Neural cell (in vitro differentiated cells): ENCODE data around the gene SNAPC2. TPM values are rescaled to one million over a fixed set of nuclear protein-coding genes. Genes with fewer than 3 reads are reported as not detected.
A peak's percentile ranks its signal among the peaks of the same experiment; 100 is the strongest.

Source experiments
- H2AFZ ChIP-seq: fragments of 200-600, 300-800 bp; sonication (generic), shearing (Covaris generic); 2 replicates; pipeline ENCODE4 v1.6.0; 2014; ENCODE audit warnings: low read depth, mild to moderate bottlenecking, antibody characterized with exemption, low read length, moderate library complexity
- H3F3A ChIP-seq: fragments of 200-600 bp; shearing (Covaris generic); 2 replicates; pipeline ENCODE4 v1.6.1; 2016; ENCODE audit warnings: mild to moderate bottlenecking, moderate library complexity, mixed read lengths, antibody characterized with exemption, low read length; ENCODE audit not compliant: insufficient read depth, poor library complexity, severe bottlenecking
- H3K27ac ChIP-seq: fragments of 200-600, 300-800 bp; sonication (generic), shearing (Covaris generic); 2 replicates; pipeline ENCODE4 v1.5.1; 2014; ENCODE audit warnings: mild to moderate bottlenecking, low read length, moderate library complexity
- H3K27me3 ChIP-seq: fragments of 300-800, 200-600 bp; sonication (generic), shearing (Covaris generic); 2 replicates; pipeline ENCODE4 v1.6.0; 2014; ENCODE audit warnings: mild to moderate bottlenecking, low read depth, low read length, moderate library complexity; ENCODE audit not compliant: insufficient read depth
- H3K36me3 ChIP-seq: fragments of 300-800, 200-600 bp; sonication (generic), shearing (Covaris generic); 2 replicates; pipeline ENCODE4 v1.5.1; 2014; ENCODE audit warnings: mild to moderate bottlenecking, antibody characterized with exemption, low read length, moderate library complexity; ENCODE audit not compliant: insufficient read depth
- H3K4me2 ChIP-seq: fragments of 300-800, 200-600 bp; sonication (generic), shearing (Covaris generic); 2 replicates; pipeline ENCODE4 v1.6.0; 2014; ENCODE audit warnings: mild to moderate bottlenecking, low read length
- H3K4me3 ChIP-seq: fragments of 300-800, 200-600 bp; sonication (generic), shearing (Covaris generic); 2 replicates; pipeline ENCODE4 v1.5.1; 2014; ENCODE audit warnings: mild to moderate bottlenecking, low read length, moderate library complexity
- H3K79me2 ChIP-seq: fragments of 200-600 bp; shearing (Covaris generic); replicated peaks from 2 replicates; pipeline ENCODE4 v1.6.0; 2014; ENCODE audit warnings: mild to moderate bottlenecking, low read length, moderate library complexity; ENCODE audit not compliant: insufficient read depth
- H3K9ac ChIP-seq: fragments of 300-800, 200-600 bp; sonication (generic), shearing (Covaris generic); 2 replicates; pipeline ENCODE4 v1.6.1; 2016; ENCODE audit warnings: mild to moderate bottlenecking, low read length, mixed read lengths
- H3K9me2 ChIP-seq: fragments of 200-600 bp; shearing (Covaris generic); 2 replicates; pipeline ENCODE4 v1.6.1; 2016; ENCODE audit warnings: mild to moderate bottlenecking, low read length, mixed read lengths; ENCODE audit not compliant: insufficient read depth
- H3K9me3 ChIP-seq: fragments of 200-600, 300-800 bp; sonication (generic), shearing (Covaris generic); 2 replicates; pipeline ENCODE4 v1.6.1; 2016; ENCODE audit warnings: mild to moderate bottlenecking, mixed run types, low read length, moderate library complexity, mixed read lengths
- H4K20me1 ChIP-seq: fragments of 200-600 bp; shearing (Covaris generic); 2 replicates; pipeline ENCODE4 v1.6.1; 2016; ENCODE audit warnings: mild to moderate bottlenecking, mixed run types; ENCODE audit not compliant: insufficient read depth
- CTCF ChIP-seq: fragments of 450-650 bp; IDR thresholded peaks from 2 replicates; pipeline ENCODE4 v1.5.1; 2014; ENCODE audit warnings: antibody characterized with exemption, mild to moderate bottlenecking, moderate library complexity; ENCODE audit not compliant: poor library complexity, severe bottlenecking
- EP300 ChIP-seq: fragments of 450-650 bp; conservative IDR thresholded peaks from 2 replicates; pipeline ENCODE4 v1.6.1; 2014; ENCODE audit warnings: antibody characterized with exemption, mild to moderate bottlenecking, moderate library complexity; ENCODE audit not compliant: poor library complexity, severe bottlenecking
- EZH2 ChIP-seq: fragments of 200-600, 300-800 bp; shearing (Covaris generic), sonication (generic); IDR thresholded peaks from 2 replicates; pipeline ENCODE4 v1.6.1; 2014; ENCODE audit warnings: antibody characterized with exemption, low read length, borderline replicate concordance, mild to moderate bottlenecking; ENCODE audit not compliant: insufficient read depth, poor library complexity, severe bottlenecking
- MXI1 ChIP-seq: fragments of 450-650 bp; conservative IDR thresholded peaks from 2 replicates; pipeline ENCODE4 v1.6.1; 2014; ENCODE audit warnings: antibody characterized with exemption, mild to moderate bottlenecking; ENCODE audit not compliant: poor library complexity, severe bottlenecking
- POLR2AphosphoS5 ChIP-seq: IDR thresholded peaks from 2 replicates; pipeline ENCODE4 v1.6.1; 2012
- RAD21 ChIP-seq: fragments of 450-650 bp; conservative IDR thresholded peaks from 2 replicates; pipeline ENCODE4 v1.6.1; 2014; ENCODE audit warnings: antibody characterized with exemption, mild to moderate bottlenecking, moderate library complexity
- REST ChIP-seq: IDR thresholded peaks from 2 replicates; pipeline ENCODE4 v1.6.1; 2012; ENCODE audit warnings: borderline replicate concordance
- SMC3 ChIP-seq: fragments of 450-650 bp; conservative IDR thresholded peaks from 2 replicates; pipeline ENCODE4 v1.6.1; 2014; ENCODE audit warnings: antibody characterized with exemption, mild to moderate bottlenecking, moderate library complexity; ENCODE audit not compliant: poor library complexity
- TAF1 ChIP-seq: IDR thresholded peaks from 2 replicates; pipeline ENCODE4 v1.6.1; 2012; ENCODE audit warnings: low read depth
- polyA plus RNA-seq: library from polyadenylated mRNA; depleted of rRNA; stranded (reverse); fragments of >200 nt; gene quantifications from 2 replicates; pipeline ENCODE4 v1.2.3, GENCODE V29; 2014

The SNAPC2 gene
- polyA plus RNA-seq, 1 donor from 2014 or later, result 12.8 TPM

GRCh38 chr19:7920519-7921301 lies 572 bp downstream of the SNAPC2 start (continued):
- TF ChIP-seq REST, result no peak

- H3K36me3 ChIP-seq, result no peaks in the 10 kb centered on the region
- peak overlapping the region; percentile 26 for H3K9ac ChIP-seq
- no peak overlapping the region for H2AFZ ChIP-seq
- no peaks in the 10 kb centered on the region for H3K9me3 ChIP-seq
- H3K27ac ChIP-seq, result peak overlapping the region; percentile 49
- no peaks in the 10 kb centered on the region for H3F3A ChIP-seq
- peaks cover 24% of the 10 kb centered on the region for H3K27me3 ChIP-seq
- H4K20me1 ChIP-seq, result peaks cover 10% of the 10 kb centered on the region
- peaks cover 14% of the 10 kb centered on the region for H3K79me2 ChIP-seq
- H3K9me2 ChIP-seq, result no peaks in the 10 kb centered on the region
- H3K4me3 ChIP-seq, result peak overlapping the region; percentile 85
- TF ChIP-seq RAD21, result no peak
- TF ChIP-seq TAF1, result no peak
- TF ChIP-seq REST, result no peak
- TF ChIP-seq POLR2AphosphoS5, result no peak
- TF ChIP-seq SMC3, result no peak
- TF ChIP-seq MXI1, result no peak
- TF ChIP-seq EZH2, result no peak
- TF ChIP-seq EP300, result no peak
- no peak for TF ChIP-seq CTCF
- peak overlapping the region; percentile 13 for H3K4me2 ChIP-seq
Observed at GRCh38 chr19:7921302-7921966, 1.3 kb downstream of the SNAPC2 start.
